GM21737 (cell line): ENCODE results near the gene CCNQ.

Experiments used
- ATAC-seq: cut with Tn5 transposase; IDR thresholded peaks from one replicate; pipeline ENCODE4 v1.9.1; 2021; ENCODE audit warnings: mild to moderate bottlenecking, moderate library complexity; ENCODE audit not compliant: unreplicated experiment

CCNQ gene

GRCh38 chrX:153578200-153578835, 20.6 kb downstream of the CCNQ start:
- ATAC-seq = no peak

- no peak for ATAC-seq
These were observed 22.0 kb downstream of the CCNQ start for GRCh38 chrX:153576961-153577360.

GRCh38 chrX:153576239-153576870, 22.6 kb downstream of the CCNQ start:
- no peak for ATAC-seq

GRCh38 chrX:153573984-153574383, 25.0 kb downstream of the CCNQ start:
- no peak for ATAC-seq

- ATAC-seq = no peak
These were observed 26.3 kb downstream of the CCNQ start for GRCh38 chrX:153572601-153573000.

GRCh38 chrX:153571534-153571908, 27.4 kb downstream of the CCNQ start:
- no peak for ATAC-seq

GRCh38 chrX:153569475-153569874, 29.5 kb downstream of the CCNQ start:
- ATAC-seq = no peak

GRCh38 chrX:153568451-153569011, 30.4 kb downstream of the CCNQ start:
- no peak for ATAC-seq

- no peak for ATAC-seq
These were observed 32.9 kb downstream of the CCNQ start for GRCh38 chrX:153565996-153566580.

GRCh38 chrX:153564047-153564606, 34.8 kb downstream of the CCNQ start:
- ATAC-seq = no peak

GRCh38 chrX:153562546-153562945, 36.4 kb downstream of the CCNQ start:
- ATAC-seq = no peak

- no peak for ATAC-seq
These were observed 37.6 kb downstream of the CCNQ start for GRCh38 chrX:153561337-153561736.

GRCh38 chrX:153560466-153560865, 38.5 kb downstream of the CCNQ start:
- ATAC-seq = no peak

GRCh38 chrX:153560000-153560399, 38.9 kb downstream of the CCNQ start:
- ATAC-seq = no peak

GRCh38 chrX:153557618-153558355, 41.2 kb downstream of the CCNQ start:
- ATAC-seq = no peak

- no peak for ATAC-seq
These were observed 42.2 kb downstream of the CCNQ start for GRCh38 chrX:153556767-153557166.

GRCh38 chrX:153554519-153555167, 44.3 kb downstream of the CCNQ start:
- no peak for ATAC-seq

- ATAC-seq = no peak
These were observed 47.8 kb downstream of the CCNQ start for GRCh38 chrX:153551135-153551534.

- no peak for ATAC-seq
These were observed 49.1 kb downstream of the CCNQ start for GRCh38 chrX:153549807-153550206.

GRCh38 chrX:153549231-153549630, 49.7 kb downstream of the CCNQ start:
- ATAC-seq = no peak

GRCh38 chrX:153547195-153547594, 51.7 kb downstream of the CCNQ start:
- no peak for ATAC-seq
